Measurements from ENCODE around the gene PTH1R.

GRCh38 chr3:46902188-46902631 lies 24.7 kb downstream of the PTH1R start:
- TF ChIP-seq CTCF (IDR thresholded peaks at IDR 0.05) (no peak), POLR2A (IDR thresholded peaks at IDR 0.05) (no peak)

All from suprapubic skin (tissue), 3 donors.